ENCODE measurements around the gene ATM.
"Not testable (repeated sequence)": the region's sequence is repeated elsewhere in the genome, so short reads cannot be mapped to it uniquely, and the experiment has no call there.

ATM gene

DNA sequence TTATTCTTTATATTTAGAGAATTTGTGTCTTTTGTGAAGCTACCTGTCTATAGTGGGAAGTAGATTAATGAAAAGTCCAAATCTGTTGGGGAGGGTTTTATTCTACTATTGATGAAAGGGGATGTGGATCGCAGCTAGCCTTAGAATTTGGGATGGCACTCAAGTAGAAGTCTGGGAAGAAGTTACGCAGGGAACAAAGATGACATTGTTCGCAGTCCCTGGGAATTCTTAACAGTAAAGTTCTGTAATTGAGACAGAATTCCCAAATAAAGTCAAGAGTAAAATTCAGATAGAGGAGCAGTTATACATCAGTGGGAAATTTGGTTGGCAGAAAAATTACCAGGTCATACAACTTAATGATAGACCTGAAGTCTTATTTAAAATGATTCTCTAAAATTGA is 64.1 kb downstream of the ATM start:
- no peak for DNase-seq (ENCODE audit: low read depth)

DNA sequence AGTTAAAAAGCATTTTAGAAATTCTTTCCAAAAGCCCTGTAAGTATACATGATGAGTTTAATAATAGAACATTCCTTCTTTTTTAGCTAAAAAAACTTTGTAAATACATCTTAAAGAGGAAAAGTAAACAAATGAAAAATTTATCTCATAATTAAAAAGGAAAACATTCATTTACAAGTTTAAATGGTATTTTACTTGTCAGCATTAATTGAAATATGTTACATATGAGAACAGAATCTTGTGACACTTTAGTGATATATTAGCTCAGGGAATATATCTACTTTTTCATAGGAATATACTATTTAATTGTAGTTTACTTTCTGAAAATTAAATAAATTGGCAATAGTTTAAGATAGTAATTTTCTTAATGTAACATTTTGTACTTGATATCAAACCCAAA is 66.2 kb downstream of the ATM start:
- not testable (repeated sequence) for DNase-seq (ENCODE audit: low read depth)

DNA sequence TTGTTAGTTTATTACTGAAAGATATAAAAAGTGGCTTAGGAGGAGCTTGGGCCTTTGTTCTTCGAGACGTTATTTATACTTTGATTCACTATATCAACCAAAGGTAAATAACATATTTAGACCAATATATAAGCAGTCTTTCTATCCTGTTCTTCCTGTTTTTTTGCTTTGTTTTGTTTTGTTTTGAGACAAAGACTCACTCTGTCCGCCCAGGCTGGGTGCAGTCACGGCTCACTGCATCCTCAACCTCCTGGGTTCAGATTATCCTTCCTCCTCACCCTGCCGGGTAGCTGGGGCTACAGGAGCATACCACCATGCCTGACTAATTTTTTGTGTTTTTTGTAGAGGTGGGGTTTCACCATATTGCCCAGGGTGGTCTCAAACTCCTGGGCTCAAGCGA is 66.8 kb downstream of the ATM start:
- DNase-seq (ENCODE audit: low read depth), result no peak

DNA sequence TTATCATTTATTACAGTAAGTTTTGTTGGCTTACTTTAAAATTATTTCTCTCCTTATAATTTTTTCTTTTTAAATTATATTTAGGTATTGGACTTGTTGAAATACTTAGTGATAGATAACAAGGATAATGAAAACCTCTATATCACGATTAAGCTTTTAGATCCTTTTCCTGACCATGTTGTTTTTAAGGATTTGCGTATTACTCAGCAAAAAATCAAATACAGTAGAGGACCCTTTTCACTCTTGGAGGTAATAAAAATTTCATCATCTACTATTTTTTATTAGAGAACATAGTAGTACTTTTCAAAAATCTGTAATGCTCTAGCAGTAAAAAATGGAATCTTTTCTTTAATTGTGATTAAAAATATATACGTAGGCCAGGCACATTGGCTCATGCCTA is 70.4 kb downstream of the ATM start:
- DNase-seq (ENCODE audit: low read depth), result no peak

DNA sequence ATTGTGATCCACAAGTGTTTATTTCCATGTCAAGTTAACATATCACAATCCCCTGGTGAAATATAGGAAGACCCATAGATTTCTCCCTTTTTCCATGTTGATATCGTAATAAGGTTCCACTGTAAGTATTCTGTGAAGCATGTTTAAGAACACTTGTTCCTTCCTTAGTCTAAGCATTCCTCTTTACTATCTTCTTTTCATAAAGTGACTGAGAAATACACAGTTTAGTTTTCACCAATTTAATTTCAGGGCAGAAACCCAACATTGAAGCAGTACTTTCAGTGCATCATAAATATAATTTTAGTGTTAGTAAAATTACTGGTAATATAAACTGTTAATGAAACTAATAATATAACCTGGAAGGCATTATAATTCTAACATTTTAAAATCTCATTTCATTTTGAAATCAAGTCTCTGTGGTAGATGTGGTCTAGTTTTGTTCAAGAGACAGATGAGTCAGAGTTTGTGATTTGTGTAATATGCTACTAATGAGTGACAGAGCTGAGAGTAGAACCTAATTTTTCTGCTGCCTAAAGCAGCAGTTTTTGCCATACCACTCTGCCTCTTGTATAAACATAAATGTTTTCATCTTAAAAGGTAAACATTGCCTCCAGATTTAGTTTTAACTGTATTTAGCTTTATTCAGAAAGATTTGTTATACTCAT is 79.4 kb downstream of the ATM start:
- DNase-seq (ENCODE audit: low read depth), result no peak

DNA sequence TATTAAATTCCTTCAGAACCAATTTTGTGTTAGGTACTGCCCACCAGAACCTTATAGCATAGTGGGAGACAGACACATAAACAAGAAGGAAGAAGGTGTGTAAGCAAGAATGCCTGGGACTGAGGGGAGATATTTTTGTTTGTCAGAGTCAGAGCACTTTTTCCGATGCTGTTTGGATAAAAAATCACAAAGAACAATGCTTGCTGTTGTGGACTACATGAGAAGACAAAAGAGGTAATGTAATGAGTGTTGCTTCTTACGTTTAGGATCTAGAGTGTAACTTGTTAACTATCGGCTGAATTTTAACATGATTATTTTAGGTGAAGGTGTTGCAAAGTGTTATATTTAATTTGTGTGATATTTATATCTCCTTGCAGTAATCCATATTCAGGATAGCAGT is 84.9 kb downstream of the ATM start:
- no peak for DNase-seq (ENCODE audit: low read depth)

DNA sequence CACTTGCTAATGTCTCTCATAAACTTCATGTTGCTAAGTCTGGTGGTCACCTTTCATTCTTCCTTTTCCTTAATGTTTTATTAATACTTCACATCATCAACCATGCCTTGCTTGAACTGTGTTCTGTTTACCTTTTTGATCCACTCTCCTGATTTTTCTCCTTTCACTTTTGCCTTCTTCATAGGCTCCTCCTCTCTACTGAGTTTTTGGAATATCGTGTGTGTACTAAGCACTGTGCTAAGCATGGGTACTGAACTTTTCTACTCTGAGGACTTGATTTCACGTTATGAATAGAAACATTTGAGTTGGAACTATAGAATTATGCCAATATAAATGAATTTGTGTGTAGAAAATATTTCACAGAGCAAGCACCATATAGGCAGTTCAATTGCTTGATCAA is 90.6 kb downstream of the ATM start:
- no peak for DNase-seq (ENCODE audit: low read depth)

DNA sequence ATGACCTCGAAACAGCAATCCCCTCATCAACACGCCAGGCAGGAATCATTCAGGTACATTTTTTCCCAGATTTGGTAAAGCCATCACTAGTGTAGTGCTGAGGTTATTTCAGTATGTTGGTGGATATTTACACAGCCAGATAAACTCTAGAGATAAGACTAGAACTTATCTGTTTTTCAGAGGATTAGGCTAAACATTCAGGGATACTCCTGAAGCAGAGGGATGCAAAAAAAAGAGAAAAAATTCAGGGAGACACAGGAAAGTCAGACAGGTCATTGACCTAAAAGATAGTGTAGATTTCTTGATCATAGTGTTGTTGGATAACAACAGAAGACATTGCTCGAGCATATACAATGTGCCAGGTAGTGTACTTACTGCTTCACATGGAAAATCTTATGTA is 93.2 kb downstream of the ATM start:
- DNase-seq (ENCODE audit: low read depth), result no peak

DNA sequence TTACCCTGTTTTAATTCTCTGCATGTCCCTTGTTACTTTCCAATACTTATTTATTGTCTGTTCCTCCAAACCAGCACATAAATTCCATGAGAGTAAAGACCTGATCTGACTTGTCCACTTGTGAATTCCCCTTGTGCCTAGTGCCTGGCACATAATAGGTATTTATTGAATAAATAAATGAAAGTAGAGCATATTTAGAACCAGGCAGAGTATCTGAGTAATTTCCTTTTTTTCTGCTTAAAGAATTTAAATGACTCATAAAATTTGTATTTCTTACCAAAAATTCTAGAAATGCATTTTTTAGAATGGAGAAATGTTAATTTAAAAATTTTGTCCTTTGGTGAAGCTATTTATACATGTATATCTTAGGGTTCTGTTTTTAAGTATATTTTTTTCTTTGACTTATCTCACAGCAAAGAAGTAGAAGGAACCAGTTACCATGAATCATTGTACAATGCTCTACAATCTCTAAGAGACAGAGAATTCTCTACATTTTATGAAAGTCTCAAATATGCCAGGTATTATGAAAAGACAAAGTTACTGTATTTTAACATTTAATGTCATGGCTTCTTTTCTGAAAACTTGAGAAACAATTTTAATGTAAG is 96.8 kb downstream of the ATM start:
- no peak for DNase-seq (ENCODE audit: low read depth)

DNA sequence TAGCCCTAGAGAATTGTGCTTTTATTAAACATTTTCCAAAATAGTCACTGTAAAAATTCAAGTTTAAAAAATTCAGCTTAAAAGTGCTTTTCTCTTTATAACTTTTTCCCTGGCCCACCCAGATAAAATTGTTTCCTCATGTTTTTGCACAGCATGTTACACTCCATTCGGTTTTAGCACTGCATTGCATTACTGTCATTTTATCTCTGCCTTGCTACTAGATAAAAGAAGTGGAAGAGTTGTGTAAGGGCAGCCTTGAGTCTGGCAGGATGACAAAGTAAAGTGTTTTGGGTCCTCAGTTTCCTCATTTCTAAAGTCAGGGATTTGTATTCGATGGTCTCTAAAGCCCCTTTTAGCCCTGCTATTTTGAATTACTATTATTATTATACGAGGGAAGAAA is 99.8 kb downstream of the ATM start:
- DNase-seq (ENCODE audit: low read depth), result no peak

DNA sequence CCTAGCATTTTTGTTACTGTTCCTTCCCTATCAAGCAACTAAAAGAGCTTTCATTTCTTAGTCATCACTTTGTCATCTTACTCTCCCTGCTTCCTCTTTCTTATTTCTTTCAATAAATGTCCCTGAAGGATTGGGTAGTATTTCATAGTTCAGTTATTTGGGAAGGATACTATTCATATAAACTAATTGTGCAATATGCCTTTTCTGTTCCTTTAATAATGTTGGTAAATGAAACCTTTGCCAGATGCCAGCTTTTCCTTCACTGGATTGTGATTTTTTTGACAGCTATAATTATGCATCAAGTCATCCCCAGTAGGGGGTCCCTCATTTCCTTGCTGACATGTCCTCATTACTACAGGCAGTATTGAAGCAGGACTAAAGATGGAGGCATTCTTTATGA is 101.7 kb downstream of the ATM start:
- DNase-seq (ENCODE audit: low read depth), result no peak

DNA sequence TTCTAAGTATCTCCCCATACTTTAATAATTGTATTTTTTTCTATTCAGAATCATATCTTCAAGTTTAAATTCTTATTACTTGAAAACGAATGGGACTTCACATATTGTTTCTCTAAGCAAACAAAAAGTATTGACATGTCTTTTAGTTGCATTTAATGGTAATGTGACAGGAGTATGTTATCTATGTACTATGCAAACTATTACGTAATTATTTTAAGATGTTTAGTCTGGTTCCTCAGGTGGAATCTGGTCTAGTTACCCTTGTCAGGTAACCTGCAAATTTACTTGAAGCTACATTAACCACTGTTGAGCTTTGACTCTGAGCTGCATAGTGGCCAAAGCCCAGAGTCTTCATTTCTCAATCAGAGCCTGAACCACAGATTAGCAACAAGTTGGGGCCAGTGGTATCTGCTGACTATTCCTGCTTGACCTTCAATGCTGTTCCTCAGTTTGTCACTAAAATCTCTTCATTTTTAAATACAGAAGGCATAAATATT is 110.6 kb downstream of the ATM start:
- DNase-seq (ENCODE audit: low read depth), result no peak

DNA sequence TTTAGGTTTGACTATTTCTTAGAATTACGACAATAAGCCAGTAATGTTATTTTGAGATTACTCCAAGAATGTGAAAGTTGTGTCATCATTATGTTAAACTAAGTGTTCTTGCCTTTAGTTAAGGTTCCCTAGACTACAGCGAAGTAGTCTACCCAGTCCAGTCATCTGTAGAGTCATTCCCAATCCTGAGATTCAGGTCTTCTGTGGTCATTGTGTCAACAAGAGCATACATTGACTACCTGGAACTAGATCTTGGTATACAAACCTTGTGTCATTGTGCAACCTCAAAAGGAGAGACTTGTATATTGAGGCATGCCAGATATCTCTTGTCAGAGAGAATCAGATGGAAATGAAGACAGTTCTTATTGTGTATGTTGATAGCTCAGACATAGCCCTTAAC is 115.9 kb downstream of the ATM start:
- DNase-seq (ENCODE audit: low read depth), result no peak

DNA sequence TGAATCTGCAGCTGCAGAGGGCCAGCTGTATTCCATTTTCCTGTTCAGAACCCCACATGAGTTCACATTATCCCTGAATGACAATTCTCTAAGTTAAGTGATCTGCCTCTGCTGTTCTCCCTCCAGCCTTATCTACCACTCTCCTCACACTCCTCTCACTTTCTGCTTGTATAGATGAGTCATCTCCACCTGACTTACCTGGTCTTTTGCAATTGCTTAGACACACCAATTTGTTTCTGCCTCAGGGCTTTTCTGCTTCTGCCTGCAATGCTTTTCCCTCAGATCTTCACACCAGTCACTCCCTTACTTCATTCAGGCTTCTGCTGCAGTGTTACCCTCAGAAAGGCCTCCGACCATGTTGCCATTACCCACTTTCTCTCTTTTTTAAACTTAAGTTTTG is 118.1 kb downstream of the ATM start:
- DNase-seq (ENCODE audit: low read depth), result no peak

DNA sequence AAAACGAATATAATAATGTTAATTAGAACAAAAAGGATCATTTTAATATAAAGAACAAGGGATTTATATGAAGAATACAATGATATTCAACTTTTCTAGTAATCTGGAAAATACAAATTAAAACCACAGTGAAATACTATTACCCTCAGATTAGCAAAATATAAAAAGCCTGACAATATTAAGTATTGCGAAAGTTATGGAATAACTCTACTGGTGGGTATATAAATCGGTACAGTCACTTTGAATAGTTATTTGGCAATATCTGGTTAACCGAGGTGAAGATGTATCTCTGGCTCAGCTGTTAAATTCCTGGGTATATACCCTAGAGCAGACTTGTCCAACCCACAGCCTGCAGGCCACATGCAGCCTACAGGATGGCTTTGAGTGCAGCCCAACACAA is 118.8 kb downstream of the ATM start:
- DNase-seq (ENCODE audit: low read depth), result no peak

DNA sequence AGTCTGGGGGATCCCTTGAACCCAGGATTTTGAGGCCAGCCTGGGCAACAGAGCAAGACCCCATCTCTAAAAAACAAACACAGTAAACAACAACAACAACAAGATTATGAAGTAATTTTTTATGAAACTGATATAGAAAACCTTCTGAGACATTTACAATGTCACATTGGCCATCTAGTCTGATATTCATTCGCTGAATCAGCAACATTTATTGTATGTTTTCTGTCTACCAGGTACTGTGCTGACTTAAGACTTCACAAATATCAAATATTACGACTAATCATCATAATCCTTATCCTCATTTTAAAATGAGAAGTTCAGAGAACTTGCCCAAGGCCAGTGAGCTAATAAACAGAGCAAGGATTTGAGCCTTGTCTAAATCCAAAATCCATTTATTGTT is 120.8 kb downstream of the ATM start:
- no peak for DNase-seq (ENCODE audit: low read depth)

DNA sequence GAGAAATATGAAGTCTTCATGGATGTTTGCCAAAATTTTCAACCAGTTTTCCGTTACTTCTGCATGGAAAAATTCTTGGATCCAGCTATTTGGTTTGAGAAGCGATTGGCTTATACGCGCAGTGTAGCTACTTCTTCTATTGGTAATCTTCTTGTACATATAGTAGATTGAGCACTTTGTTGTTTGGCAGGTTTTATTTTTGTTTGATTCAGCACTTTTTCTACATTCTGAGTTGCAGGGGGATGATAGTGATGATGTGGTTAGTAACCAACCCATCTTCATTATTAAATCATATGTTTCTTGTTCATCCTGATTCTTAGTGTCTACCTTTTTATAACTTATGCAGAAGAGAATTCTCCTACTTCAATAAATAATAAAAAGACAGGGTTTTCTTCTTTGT is 122.9 kb downstream of the ATM start:
- no peak for DNase-seq (ENCODE audit: low read depth)

DNA sequence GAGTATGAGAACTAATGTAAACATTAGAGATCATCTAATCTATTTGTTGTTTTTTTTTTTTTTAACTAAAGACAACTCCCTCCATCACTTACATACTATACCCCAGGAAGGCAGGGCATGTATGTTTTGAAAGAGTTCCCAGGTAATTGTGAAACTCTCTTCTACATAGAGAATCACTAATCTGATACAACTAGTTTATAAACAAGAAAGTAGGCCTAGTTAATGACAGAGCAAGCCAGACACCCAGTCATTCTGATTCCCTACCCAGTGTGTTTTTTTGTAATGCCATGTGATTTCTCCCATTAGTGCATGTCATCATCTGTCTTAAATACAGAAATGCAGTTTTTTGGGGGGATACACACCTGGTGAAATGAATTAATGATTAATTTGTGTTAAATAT is 123.6 kb downstream of the ATM start:
- no peak for DNase-seq (ENCODE audit: low read depth)

DNA sequence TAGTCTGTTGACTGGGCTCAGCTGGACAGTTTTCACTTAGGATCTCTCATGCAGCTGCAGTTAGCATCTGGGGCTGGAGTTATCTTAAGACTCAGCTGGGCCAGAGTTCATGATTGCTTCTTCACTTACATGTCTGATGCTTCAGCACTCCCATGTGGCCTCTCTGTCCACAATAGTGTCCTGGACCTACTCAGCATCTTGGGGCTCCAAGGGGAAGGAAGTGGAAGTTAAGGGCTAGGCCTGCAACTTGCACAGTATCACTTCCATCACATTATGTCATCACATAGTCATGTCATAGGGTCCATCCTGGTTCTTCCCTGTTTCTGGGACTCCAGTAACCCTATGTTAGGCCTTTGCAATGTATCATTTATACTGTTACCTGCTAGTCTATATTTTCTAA is 128.6 kb downstream of the ATM start:
- no peak for DNase-seq (ENCODE audit: low read depth)

DNA sequence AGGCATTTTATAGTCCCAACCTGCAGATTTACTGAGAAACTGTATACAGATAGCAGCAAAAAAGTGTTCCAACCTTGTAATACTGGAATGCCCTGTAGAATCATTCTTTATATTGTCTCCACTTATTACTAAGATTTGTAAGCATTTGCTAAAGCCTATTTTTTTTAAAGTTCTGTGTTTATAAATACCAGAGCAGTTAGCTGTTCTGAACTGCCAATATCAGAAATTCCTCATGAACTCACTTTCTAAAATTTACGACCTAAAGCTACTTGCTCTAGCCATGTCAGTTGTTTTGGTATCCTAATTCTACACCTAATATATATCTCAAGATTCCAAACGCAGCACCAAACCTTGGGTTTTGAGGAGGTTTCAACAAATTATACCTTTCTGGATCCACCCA is 141.3 kb downstream of the ATM start:
- DNase-seq (ENCODE audit: low read depth), result no peak

DNA sequence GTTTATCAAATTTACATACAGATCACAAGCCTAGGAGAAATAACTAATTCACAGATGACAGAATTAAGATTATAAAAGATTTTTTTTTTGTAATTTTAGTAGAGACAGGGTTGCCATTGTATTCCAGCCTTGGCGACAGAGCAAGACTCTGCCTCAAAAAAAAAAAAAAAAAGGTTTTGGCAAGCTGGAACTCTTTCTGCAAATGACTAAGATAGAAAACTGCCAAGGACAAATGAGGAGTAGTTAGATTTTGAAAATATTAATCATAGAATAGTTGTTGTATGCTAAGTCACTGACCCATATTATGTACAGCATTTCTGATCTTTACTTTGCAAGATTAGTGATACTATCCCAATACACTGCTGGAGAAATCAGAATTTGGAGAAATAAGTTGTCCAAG is 145.3 kb downstream of the ATM start:
- no peak for DNase-seq (ENCODE audit: low read depth)

DNA sequence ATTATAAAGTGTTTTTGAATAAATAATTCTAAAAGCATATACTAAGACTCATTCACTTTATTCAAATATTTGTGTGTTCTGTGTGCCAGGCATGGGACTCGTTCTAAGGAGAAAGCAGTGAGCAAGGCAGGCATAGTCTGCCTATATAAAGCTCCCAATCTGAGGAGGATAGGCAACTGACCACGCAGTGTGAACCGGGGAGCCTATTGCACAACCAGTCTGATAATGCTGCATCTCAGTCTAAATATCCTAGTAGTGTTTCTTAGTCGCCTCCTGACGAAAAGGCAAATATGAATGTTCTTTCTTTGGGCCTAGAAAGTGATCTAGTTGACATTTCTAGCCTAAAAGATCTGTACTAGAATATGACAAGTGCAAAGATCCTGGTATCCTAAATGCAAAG is 146.2 kb downstream of the ATM start:
- DNase-seq (ENCODE audit: low read depth), result no peak

DNA sequence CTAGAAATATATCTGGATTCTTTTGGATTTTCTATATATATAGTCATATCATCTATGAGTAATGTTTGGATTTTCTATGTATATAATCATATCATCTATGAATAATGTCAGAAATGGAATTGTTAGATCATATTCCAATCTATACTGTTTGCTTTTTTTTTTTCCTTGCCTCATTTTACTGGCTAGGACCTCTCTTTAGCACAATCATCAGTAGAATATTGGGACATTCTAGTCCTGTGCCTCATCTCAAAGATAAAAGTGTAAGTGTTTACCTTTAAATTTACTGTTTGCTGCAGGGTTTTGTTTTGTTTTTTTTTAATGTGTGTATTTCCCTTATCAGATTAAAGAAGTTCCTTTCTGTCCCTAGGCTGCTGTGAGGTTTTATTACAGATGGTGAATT is 147.4 kb downstream of the ATM start:
- DNase-seq (ENCODE audit: low read depth), result no peak

DNA sequence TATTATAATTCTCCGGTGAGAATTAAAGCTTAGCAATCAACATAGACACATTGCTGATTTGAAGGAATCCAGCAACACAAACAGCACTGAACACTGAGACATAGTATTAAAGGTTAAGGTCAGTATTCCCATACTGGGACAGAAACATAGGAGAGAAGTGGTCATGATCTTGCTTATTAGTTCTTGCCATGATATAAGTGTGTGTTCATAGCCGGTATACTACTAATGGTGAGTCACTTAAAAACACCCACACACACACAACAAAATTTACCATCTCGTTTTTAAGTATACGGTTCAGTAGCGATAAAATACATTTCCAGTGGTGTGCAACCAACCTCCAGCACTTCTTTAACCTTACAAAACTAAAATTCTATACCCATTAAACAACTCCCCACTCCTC is 148.1 kb downstream of the ATM start:
- no peak for DNase-seq (ENCODE audit: low read depth)
